Measurements from ENCODE around the gene NR2F1-AS1.
"Not testable (repeated sequence)": the region's sequence is repeated elsewhere in the genome, so short reads cannot be mapped to it uniquely, and the experiment has no call there.

The NR2F1-AS1 gene

GRCh38 chr5:93512799-93513198 is 68.2 kb downstream of the NR2F1-AS1 start:
- DNase-seq = no peak

GRCh38 chr5:93511445-93511844 is 69.6 kb downstream of the NR2F1-AS1 start:
- DNase-seq = no peak

GRCh38 chr5:93510626-93511380 is 70.2 kb downstream of the NR2F1-AS1 start:
- no peak for DNase-seq

GRCh38 chr5:93505553-93505952 is 75.5 kb downstream of the NR2F1-AS1 start:
- not testable (repeated sequence) for DNase-seq

- no peak for DNase-seq
Measured at GRCh38 chr5:93503598-93504067, 77.4 kb downstream of the NR2F1-AS1 start.

- DNase-seq = no peak
Measured at GRCh38 chr5:93497096-93497495, 83.9 kb downstream of the NR2F1-AS1 start.

- no peak for DNase-seq
Measured at GRCh38 chr5:93479982-93480509, 101.0 kb downstream of the NR2F1-AS1 start.

- DNase-seq = no peak
Measured at GRCh38 chr5:93477816-93478215, 103.2 kb downstream of the NR2F1-AS1 start.

- DNase-seq = no peak
Measured at GRCh38 chr5:93476251-93476742, 104.7 kb downstream of the NR2F1-AS1 start.

GRCh38 chr5:93462916-93463315 is 118.1 kb downstream of the NR2F1-AS1 start:
- DNase-seq = no peak

- no peak for DNase-seq
Measured at GRCh38 chr5:93461756-93462155, 119.3 kb downstream of the NR2F1-AS1 start.

GRCh38 chr5:93460286-93460685 is 120.7 kb downstream of the NR2F1-AS1 start:
- DNase-seq = no peak

GRCh38 chr5:93456796-93457195 is 124.2 kb downstream of the NR2F1-AS1 start:
- not testable (repeated sequence) for DNase-seq

GRCh38 chr5:93454896-93455295 is 126.1 kb downstream of the NR2F1-AS1 start:
- no peak for DNase-seq

- no peak for DNase-seq
Measured at GRCh38 chr5:93452255-93452654, 128.8 kb downstream of the NR2F1-AS1 start.

- no peak for DNase-seq
Measured at GRCh38 chr5:93438124-93438523, 142.9 kb downstream of the NR2F1-AS1 start.

- DNase-seq = no peak
Measured at GRCh38 chr5:93436083-93436482, 144.9 kb downstream of the NR2F1-AS1 start.

- no peak for DNase-seq
Measured at GRCh38 chr5:93433422-93433821, 147.6 kb downstream of the NR2F1-AS1 start.

GRCh38 chr5:93431250-93431649 is 149.8 kb downstream of the NR2F1-AS1 start:
- DNase-seq = no peak

- no peak for DNase-seq
Measured at GRCh38 chr5:93430673-93431199, 150.3 kb downstream of the NR2F1-AS1 start.

- no peak for DNase-seq
Measured at GRCh38 chr5:93430118-93430517, 150.9 kb downstream of the NR2F1-AS1 start.

- no peak for DNase-seq
Measured at GRCh38 chr5:93428868-93429267, 152.2 kb downstream of the NR2F1-AS1 start.

- DNase-seq = no peak
Measured at GRCh38 chr5:93427316-93427715, 153.7 kb downstream of the NR2F1-AS1 start.

- DNase-seq = no peak
Measured at GRCh38 chr5:93425096-93425495, 155.9 kb downstream of the NR2F1-AS1 start.

Measured in GDM1 (cell line).